ENCODE results near the gene NLN.

GRCh38 chr5:65813174-65813573, 91.2 kb downstream of the NLN start:
- no peak for TF ChIP-seq CTCF (IDR thresholded peaks at IDR 0.05; ENCODE audit: insufficient read depth, low read length)
- TF ChIP-seq POLR2AphosphoS5 (IDR thresholded peaks at IDR 0.05; ENCODE audit: low read depth), result no peak
- TF ChIP-seq, protein P1, sequence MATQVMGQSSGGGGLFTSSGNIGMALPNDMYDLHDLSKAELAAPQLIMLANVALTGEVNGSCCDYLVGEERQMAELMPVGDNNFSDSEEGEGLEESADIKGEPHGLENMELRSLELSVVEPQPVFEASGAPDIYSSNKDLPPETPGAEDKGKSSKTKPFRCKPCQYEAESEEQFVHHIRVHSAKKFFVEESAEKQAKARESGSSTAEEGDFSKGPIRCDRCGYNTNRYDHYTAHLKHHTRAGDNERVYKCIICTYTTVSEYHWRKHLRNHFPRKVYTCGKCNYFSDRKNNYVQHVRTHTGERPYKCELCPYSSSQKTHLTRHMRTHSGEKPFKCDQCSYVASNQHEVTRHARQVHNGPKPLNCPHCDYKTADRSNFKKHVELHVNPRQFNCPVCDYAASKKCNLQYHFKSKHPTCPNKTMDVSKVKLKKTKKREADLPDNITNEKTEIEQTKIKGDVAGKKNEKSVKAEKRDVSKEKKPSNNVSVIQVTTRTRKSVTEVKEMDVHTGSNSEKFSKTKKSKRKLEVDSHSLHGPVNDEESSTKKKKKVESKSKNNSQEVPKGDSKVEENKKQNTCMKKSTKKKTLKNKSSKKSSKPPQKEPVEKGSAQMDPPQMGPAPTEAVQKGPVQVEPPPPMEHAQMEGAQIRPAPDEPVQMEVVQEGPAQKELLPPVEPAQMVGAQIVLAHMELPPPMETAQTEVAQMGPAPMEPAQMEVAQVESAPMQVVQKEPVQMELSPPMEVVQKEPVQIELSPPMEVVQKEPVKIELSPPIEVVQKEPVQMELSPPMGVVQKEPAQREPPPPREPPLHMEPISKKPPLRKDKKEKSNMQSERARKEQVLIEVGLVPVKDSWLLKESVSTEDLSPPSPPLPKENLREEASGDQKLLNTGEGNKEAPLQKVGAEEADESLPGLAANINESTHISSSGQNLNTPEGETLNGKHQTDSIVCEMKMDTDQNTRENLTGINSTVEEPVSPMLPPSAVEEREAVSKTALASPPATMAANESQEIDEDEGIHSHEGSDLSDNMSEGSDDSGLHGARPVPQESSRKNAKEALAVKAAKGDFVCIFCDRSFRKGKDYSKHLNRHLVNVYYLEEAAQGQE (IDR thresholded peaks at IDR 0.05; ENCODE audit: insufficient replicate concordance, low read depth), result no peak

Data from HL-60 (cell line).